BLaER1 (cell line): ENCODE results near the gene HCFC1.

ENCODE experiments used
- H3K27ac ChIP-seq: shearing (Covaris generic); formaldehyde crosslinking; 2 replicates; pipeline ENCODE4 v1.8.1; 2022
- H3K27me3 ChIP-seq: shearing (Covaris generic); formaldehyde crosslinking; 2 replicates; pipeline ENCODE4 v1.8.1; 2022
- H3K36me3 ChIP-seq: shearing (Covaris generic); formaldehyde crosslinking; 2 replicates; pipeline ENCODE4 v1.8.1; 2022
- H3K4me1 ChIP-seq: shearing (Covaris generic); formaldehyde crosslinking; 2 replicates; pipeline ENCODE4 v1.8.1; 2022
- H3K4me2 ChIP-seq: shearing (Covaris generic); formaldehyde crosslinking; 2 replicates; pipeline ENCODE4 v1.8.1; 2022
- H3K4me3 ChIP-seq: shearing (Covaris generic); formaldehyde crosslinking; 2 replicates; pipeline ENCODE4 v1.8.1; 2022
- H3K9ac ChIP-seq: shearing (Covaris generic); formaldehyde crosslinking; 2 replicates; pipeline ENCODE4 v1.8.1; 2022
- H3K9me3 ChIP-seq: shearing (Covaris generic); formaldehyde crosslinking; 2 replicates; pipeline ENCODE4 v1.8.1; 2022
- H4K20me1 ChIP-seq: shearing (Covaris generic); formaldehyde crosslinking; 2 replicates; pipeline ENCODE4 v1.8.1; 2022
- Cebpa-rat ChIP-seq: shearing (Covaris generic); IDR thresholded peaks from 2 replicates; pipeline ENCODE4 v1.8.1; 2022

HCFC1 gene

GRCh38 chrX:153927922-153928760 lies 43.5 kb downstream of the HCFC1 start:
- Histone ChIP-seq H3K27ac (peak overlapping the region; percentile 99), H3K27me3 (peaks cover 61% of the 10 kb centered on the region), H3K4me1 (peaks cover 79% of the 10 kb centered on the region), H3K4me3 (peak overlapping the region; percentile 70), H4K20me1 (peaks cover 98% of the 10 kb centered on the region), H3K9me3 (no peaks in the 10 kb centered on the region), H3K36me3 (peaks cover 39% of the 10 kb centered on the region), H3K4me2 (peak overlapping the region; percentile 99), H3K9ac (peak overlapping the region; percentile 97)
- TF ChIP-seq Cebpa-rat, result no peak

DNA sequence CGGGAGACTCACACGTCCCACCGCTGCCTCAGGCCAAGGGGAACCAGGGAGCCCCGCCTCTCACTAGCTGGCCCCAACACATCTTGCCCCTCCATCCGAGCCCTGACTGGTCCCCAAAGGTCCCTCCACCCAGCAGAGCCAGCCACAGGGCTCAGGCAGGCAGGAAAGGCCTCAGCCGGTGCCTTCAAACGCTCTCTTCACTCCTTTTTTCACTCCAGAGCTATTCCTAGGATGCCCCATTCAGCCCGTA lies 44.0 kb downstream of the HCFC1 start:
- H4K20me1 ChIP-seq, result peaks cover 98% of the 10 kb centered on the region
- peak overlapping the region; percentile 99 for H3K4me2 ChIP-seq

GRCh38 chrX:153926858-153927671 lies 44.6 kb downstream of the HCFC1 start:
- Histone ChIP-seq H3K4me3 (peak overlapping the region; percentile 70), H4K20me1 (peaks cover 98% of the 10 kb centered on the region), H3K27me3 (peaks cover 61% of the 10 kb centered on the region), H3K4me2 (peak overlapping the region; percentile 99), H3K4me1 (peaks cover 89% of the 10 kb centered on the region), H3K9ac (peak overlapping the region; percentile 97), H3K36me3 (peaks cover 29% of the 10 kb centered on the region), H3K9me3 (no peaks in the 10 kb centered on the region), H3K27ac (peak overlapping the region; percentile 99)
- no peak for TF ChIP-seq Cebpa-rat

More for the DNA sequence above, 44.0 kb downstream of the HCFC1 start:
- H3K9me3 ChIP-seq, result no peaks in the 10 kb centered on the region
- peaks cover 61% of the 10 kb centered on the region for H3K27me3 ChIP-seq
- peaks cover 34% of the 10 kb centered on the region for H3K36me3 ChIP-seq
- H3K4me3 ChIP-seq, result peak overlapping the region; percentile 70
- peak overlapping the region; percentile 97 for H3K9ac ChIP-seq
- peaks cover 84% of the 10 kb centered on the region for H3K4me1 ChIP-seq
- peak overlapping the region; percentile 99 for H3K27ac ChIP-seq
- no peak for TF ChIP-seq Cebpa-rat

- peaks cover 98% of the 10 kb centered on the region for H4K20me1 ChIP-seq
- peak overlapping the region; percentile 99 for H3K27ac ChIP-seq
- H3K9ac ChIP-seq, result peak overlapping the region; percentile 97
- peak overlapping the region; percentile 70 for H3K4me3 ChIP-seq
- H3K4me1 ChIP-seq, result peaks cover 93% of the 10 kb centered on the region
- no peaks in the 10 kb centered on the region for H3K9me3 ChIP-seq
- H3K36me3 ChIP-seq, result peaks cover 26% of the 10 kb centered on the region
- peak overlapping the region; percentile 99 for H3K4me2 ChIP-seq
- no peak for TF ChIP-seq Cebpa-rat
- peaks cover 61% of the 10 kb centered on the region for H3K27me3 ChIP-seq
These were observed 45.1 kb downstream of the HCFC1 start for GRCh38 chrX:153926552-153926857.

GRCh38 chrX:153925739-153926551 lies 45.7 kb downstream of the HCFC1 start, which contains the start of gene ARHGAP4:
Gene ARHGAP4 (minus strand): TSS chrX:153926264. CDS start chrX:153926202, 62 bp downstream.
- peak within 1 kb of the TSS; percentile 99 for H3K27ac ChIP-seq

GRCh38 chrX:153925387-153925738 lies 46.3 kb downstream of the HCFC1 start:
- Histone ChIP-seq H4K20me1 (peaks cover 98% of the 10 kb centered on the region), H3K4me1 (peaks cover 92% of the 10 kb centered on the region), H3K27ac (peak overlapping the region; percentile 99), H3K27me3 (peaks cover 61% of the 10 kb centered on the region), H3K4me2 (peak overlapping the region; percentile 99), H3K9me3 (no peaks in the 10 kb centered on the region), H3K9ac (peak overlapping the region; percentile 97), H3K36me3 (peaks cover 26% of the 10 kb centered on the region; the same call in 1 of the 2 replicates), H3K4me3 (peak overlapping the region; percentile 70)
- TF ChIP-seq Cebpa-rat, result no peak

More at GRCh38 chrX:153925739-153926551, 45.7 kb downstream of the HCFC1 start, which contains the start of gene ARHGAP4:
- Histone ChIP-seq H3K4me3 (peak within 1 kb of the TSS; percentile 70), H3K4me2 (peak within 1 kb of the TSS; percentile 99), H3K36me3 (peaks cover 26% of the 10 kb centered on the region), H4K20me1 (peaks cover 98% of the 10 kb centered on the region), H3K27me3 (peaks cover 61% of the 10 kb centered on the region), H3K9ac (peak within 1 kb of the TSS; percentile 97), H3K9me3 (no peaks in the 10 kb centered on the region), H3K4me1 (peaks cover 95% of the 10 kb centered on the region)
- no peak for TF ChIP-seq Cebpa-rat

- peak overlapping the region; percentile 97 for H3K9ac ChIP-seq
- peaks cover 98% of the 10 kb centered on the region for H4K20me1 ChIP-seq
- H3K27me3 ChIP-seq, result peaks cover 66% of the 10 kb centered on the region
- H3K36me3 ChIP-seq, result peaks cover 24% of the 10 kb centered on the region
- peak overlapping the region; percentile 70 for H3K4me3 ChIP-seq
- H3K9me3 ChIP-seq, result no peaks in the 10 kb centered on the region
- no peak for TF ChIP-seq Cebpa-rat
- H3K4me2 ChIP-seq, result peak overlapping the region; percentile 99
- peaks cover 88% of the 10 kb centered on the region for H3K4me1 ChIP-seq
- peak overlapping the region; percentile 99 for H3K27ac ChIP-seq
These were observed 47.3 kb downstream of the HCFC1 start for GRCh38 chrX:153924149-153924861.

GRCh38 chrX:153922932-153923857 lies 48.4 kb downstream of the HCFC1 start:
- Histone ChIP-seq H3K27ac (peak overlapping the region; percentile 5; the same call in 1 of the 2 replicates), H3K4me2 (peak overlapping the region; percentile 99), H3K9ac (no peak overlapping the region)

More at GRCh38 chrX:153922932-153923857, 48.4 kb downstream of the HCFC1 start:
- peaks cover 79% of the 10 kb centered on the region for H3K4me1 ChIP-seq
- peaks cover 34% of the 10 kb centered on the region for H3K36me3 ChIP-seq
- peaks cover 77% of the 10 kb centered on the region for H3K27me3 ChIP-seq
- peaks cover 100% of the 10 kb centered on the region for H4K20me1 ChIP-seq
- no peak overlapping the region for H3K4me3 ChIP-seq
- no peak for TF ChIP-seq Cebpa-rat
- H3K9me3 ChIP-seq, result no peaks in the 10 kb centered on the region
